ENCODE results near the gene CDK6.
A peak's percentile ranks its signal among the peaks of the same experiment; 100 is the strongest.
"Not testable (repeated sequence)": the region's sequence is repeated elsewhere in the genome, so short reads cannot be mapped to it uniquely, and the experiment has no call there.

The CDK6 gene

DNA sequence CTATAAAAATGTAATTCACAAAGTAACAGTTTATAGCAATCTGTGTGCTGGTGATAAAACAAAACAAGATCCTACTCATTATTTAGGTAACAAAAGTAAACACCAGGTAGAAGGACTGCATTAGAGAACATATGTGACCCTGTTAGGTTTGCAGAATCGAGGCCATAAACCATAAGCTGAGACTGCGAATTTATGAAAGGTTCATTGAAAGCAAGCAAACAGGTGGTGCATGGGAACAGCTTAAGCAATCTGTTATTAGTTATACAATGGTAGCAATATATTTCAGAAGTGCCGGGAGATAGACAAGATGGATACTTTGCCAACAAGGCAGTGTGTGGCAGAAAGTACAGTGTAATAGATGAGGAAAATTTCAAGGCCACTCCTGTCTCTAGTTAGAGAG lies 222.7 kb downstream of the CDK6 start:
- DNase-seq: no peak

- no peak for DNase-seq
Observed at GRCh38 chr7:92613214-92613613, 223.2 kb downstream of the CDK6 start.

GRCh38 chr7:92612501-92612900 lies 223.9 kb downstream of the CDK6 start:
- no peak for DNase-seq

DNA sequence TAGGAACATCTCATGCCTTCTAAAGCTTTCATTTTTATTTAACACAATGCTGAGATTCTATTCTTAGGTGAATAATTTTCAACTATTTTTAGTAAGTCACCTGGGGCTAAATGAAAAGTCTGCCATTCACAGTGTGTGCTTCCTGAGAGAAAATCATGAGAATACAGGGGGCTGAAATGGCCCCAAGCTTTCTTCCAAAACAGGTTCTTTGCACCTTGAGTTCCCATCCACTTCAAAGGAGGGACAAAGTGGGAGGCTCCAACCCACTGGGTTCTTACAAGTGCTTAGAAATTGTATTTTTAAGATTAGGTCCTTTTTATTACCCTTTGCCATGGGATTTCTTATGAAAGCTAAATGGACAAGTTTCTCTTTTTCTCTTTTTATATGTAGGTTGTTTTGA lies 224.6 kb downstream of the CDK6 start:
- DNase-seq: no peak

DNA sequence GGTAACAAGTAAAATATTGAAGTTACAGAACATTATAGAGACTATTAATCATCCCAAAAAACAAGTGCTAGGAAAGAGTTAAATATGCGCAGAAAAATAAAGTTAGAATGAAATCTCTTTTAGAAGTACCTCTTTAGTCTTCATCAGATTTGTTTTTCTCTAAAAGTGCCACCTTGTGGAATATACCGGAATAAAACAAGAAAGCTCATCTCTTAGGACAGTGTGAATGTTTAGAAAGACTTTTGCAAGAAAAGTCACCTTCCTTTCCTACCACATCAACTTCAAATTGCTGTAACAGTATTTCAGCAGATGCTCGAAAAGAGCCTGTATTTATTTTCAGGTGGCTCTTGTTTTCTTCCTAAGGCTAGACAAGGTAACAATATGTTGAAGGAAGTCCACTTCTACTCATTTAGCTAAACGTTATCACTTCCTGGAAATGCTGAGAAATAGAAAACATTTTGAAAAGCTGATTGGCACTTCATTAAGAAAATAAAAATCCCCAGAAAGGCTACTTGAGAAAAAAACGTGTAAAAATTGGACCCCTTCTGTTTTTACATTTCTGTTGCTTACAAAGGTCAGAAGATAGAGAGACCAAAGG lies 226.4 kb downstream of the CDK6 start:
- peak; percentile 48 for DNase-seq

GRCh38 chr7:92608380-92609322 lies 227.7 kb downstream of the CDK6 start:
- no peak for DNase-seq

DNA sequence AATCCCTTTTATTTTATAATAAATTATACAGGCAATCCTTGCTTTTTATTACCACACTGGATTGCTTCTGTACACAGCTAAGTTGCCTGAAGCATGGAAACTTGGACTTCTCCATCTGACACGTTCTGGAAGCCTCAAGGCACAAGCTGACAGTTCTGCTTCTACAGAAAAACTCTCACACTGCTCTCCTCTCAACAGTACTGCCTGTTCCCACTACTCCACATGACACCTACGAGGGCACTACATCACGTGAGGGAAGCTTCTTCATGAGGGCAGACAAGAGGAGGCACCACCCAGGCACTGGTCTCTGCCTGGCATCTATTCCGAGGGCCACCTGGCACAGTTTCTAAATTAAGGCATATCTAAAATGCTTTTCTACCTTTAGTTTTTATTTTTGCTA lies 229.4 kb downstream of the CDK6 start:
- no peak for DNase-seq

DNA sequence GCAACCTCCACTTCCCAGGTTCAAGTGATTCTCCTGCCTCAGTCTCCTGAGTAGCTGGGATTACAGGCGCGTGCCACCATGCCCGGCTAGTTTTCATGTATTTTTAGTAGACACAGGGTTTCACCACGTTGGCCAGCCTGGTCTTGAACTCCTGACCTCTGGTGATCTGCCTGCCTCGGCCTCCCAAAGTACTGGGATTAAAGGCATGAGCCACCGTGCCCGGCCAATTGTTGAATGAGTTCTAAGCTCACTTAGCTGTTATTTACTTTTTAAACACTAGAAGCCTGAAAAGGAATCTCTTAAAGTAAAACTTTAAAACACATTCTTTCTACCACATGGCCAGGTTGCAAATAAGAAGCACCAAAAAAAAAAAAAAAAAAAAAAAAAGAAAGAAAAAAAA lies 231.9 kb downstream of the CDK6 start:
- not testable (repeated sequence) for DNase-seq

GRCh38 chr7:92603089-92603445 lies 233.3 kb downstream of the CDK6 start:
- no peak for DNase-seq

- DNase-seq: no peak
Observed at GRCh38 chr7:92602352-92603088, 233.9 kb downstream of the CDK6 start.

GRCh38 chr7:92598310-92598981 lies 237.9 kb downstream of the CDK6 start:
- no peak for DNase-seq

GRCh38 chr7:92595281-92595680 lies 241.1 kb downstream of the CDK6 start:
- no peak for DNase-seq

- DNase-seq: no peak
Observed at GRCh38 chr7:92594746-92595145, 241.6 kb downstream of the CDK6 start.

DNA sequence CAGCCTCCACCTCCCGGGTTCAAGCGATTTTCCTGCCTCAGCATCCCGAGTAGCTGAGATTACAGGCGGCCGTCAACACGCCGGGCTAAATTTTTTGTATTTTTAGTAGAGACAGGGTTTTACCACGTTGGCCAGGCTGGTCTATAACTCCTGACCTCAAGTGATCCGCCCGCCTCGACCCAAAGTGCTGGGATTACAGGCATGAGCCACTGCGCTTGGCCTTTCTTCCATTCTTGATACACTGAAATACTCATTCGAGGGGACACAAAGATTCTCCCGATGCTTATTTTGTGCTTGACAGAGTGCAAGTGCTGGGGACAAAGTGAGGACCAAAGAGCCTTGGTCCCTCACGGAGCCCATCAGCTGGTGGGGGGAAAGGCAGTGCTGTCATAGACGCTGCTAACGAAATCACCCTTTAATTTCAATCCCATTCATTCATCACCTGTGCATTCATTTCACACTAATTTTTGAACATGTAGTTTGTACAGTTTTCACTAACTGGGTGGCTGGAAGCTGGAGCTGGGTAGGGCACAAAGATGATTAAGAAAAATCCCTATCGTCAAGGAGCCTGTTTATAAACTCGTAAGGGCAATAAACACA lies 245.6 kb downstream of the CDK6 start:
- no peak for DNase-seq

DNA sequence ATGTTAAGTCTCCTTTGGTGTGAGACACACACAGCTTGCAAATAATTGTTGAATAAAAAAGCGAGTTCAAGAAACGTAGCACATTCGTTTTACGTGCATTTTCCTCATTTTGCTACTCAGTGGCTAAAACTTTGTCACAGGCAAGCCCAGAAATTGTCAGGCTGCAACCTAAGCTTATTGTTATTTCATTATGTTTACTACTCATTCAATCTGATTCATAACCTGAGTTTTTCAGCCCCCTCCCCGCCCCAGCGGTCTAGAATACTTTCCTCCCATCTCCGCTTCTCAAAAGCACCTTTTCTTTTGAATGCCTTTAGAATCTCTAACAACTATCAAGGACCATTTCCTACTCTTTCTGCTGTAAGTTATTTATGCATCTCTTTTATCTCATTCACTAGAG lies 247.3 kb downstream of the CDK6 start:
- no peak for DNase-seq

DNA sequence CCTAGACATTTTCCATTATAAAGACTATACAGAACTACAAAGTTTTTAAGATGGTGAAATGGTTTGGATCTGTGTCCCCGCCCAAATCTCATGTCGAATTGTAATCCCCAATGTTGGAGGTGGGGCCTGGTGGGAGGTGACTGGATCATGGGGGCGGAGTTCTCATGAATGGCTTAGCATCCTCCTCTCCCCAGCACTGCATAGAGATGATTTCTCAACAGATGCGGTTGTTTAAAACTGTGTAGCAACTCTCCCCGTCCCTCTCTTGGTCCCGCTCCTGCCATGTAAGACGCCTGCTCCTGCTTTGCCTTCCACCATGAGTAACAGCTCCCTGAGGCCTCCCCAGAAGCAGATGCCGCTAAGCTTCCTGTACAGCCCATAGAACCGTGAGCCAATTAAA lies 247.8 kb downstream of the CDK6 start:
- DNase-seq: peak; percentile 19

- DNase-seq: no peak
Observed at GRCh38 chr7:92586841-92587240, 249.5 kb downstream of the CDK6 start.

DNA sequence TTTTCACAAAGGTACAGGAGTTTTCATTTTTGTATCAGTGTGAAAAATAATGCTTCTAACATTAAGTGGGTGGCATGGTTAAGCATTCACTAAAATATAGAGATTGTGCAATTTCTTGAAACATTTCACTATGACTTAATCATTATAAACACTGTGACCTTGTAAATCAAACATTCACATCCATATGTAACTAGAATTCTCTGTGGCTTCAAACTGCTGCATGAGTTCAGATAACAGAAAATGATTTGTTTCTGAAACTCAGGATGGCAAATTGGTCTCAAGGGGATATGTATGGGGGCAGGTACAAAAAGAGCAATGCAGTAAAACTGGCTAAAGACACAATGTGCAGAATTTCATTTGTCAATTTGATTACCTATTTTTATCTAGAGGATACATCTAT lies 250.0 kb downstream of the CDK6 start:
- DNase-seq: no peak

- peak; percentile 44 for DNase-seq
Observed at GRCh38 chr7:92584953-92585352, 251.4 kb downstream of the CDK6 start.

DNA sequence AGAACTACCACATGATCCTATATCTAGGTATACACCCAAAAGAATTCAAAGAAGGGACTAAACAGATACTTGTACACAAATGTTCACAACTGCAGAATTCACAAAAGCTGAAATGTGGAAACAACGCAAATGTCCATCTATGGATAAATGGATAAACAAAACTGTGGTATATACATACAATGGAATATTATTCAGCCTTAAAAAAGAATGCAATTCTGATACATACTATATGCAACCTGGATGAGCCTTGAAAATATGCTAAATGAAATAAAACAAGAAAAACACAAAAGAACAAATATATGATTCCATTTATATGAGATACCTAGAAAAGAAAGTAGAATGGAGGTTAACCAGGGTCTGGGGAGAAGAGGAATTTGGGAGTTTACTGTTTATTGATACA lies 253.4 kb downstream of the CDK6 start:
- DNase-seq: no peak

GRCh38 chr7:92576296-92576695 lies 260.1 kb downstream of the CDK6 start:
- no peak for DNase-seq

- DNase-seq: no peak
Observed at GRCh38 chr7:92569137-92569536, 267.2 kb downstream of the CDK6 start.

DNA sequence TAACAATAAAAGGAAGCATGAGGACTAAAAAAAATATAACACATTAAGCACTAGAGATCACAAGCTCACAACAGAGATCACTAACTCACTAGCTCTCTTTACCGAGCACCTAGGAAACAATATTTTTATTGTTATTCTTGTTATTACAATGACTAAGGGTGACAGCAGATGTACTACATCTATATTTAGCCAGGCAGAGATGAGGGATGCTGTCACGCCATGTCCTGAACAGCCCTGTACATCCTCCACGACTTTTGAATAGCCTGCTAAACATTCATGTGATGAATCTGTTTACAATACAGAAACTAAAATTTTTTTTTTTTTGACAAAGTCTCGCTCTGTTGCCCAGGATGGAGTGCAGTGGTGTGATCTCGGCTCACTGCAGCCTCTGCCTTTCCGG lies 268.9 kb downstream of the CDK6 start:
- DNase-seq: no peak
